Measurements from ENCODE around the gene HIP1. TPM values are rescaled to one million over a fixed set of nuclear protein-coding genes. Genes with fewer than 3 reads are reported as not detected.
"Not testable (repeated sequence)": the region's sequence is repeated elsewhere in the genome, so short reads cannot be mapped to it uniquely, and the experiment has no call there.

Gene HIP1
- total RNA-seq (10 to 100 TPM in 1 of 5 experiments, 1 to 10 TPM in 3, under 1 TPM in 1; 0.95 to 14.6 (median 2.1) TPM), polyA plus RNA-seq (under 1 TPM in 1 of 2 donors, not detected in 1; 0.78 TPM), total RNA-seq (4.6 reads per million, percentile 22 among the genes with 10 or more reads in this experiment)

DNA sequence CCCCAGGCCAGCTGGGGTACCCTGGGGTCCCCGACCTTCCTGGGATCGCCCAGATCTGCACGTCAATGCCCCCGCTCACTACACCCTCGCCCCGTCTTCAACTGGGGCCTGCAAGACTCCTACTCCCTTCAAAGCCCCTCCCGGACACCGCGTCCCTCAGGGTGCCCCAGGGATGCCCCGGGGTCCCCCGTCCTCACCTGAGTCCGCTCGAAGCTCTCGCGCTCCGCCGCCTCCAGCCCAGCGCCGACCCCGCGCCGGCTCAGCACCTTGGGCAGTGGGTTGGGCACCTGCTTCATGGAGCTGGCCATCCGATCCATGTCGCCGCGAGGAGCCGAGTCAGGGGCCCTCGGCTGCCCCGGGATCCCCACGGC is at the start of gene HIP1:
TSS of gene HIP1 (minus strand) at position 338 of the 371 bp plus-strand sequence. CDS start at position 317, 21 bp downstream.
- DNase-seq (no peak), ATAC-seq (no peak)
- peaks cover 0 to 4% (median 0%) of the 10 kb centered on the region in 3 experiments for H3K36me3 ChIP-seq (ENCODE audit: control insufficient read depth in 2 of 3, insufficient read depth in 3 of 3, low read length in 3 of 3)
- peaks cover 0 to 40% (median 5%) of the 10 kb centered on the region in 5 donors for H3K27me3 Mint-ChIP-seq
- POLR2A ChIA-PET, result interaction anchor here (0.5 to 0.6 kb wide), 2 partner anchors 13 to 1999 kb away, joined by 3 read pairs; no protein-coding TSS in a partner anchor
- H3K4me3 ChIP-seq (ENCODE audit: low read length), result peak within 1 kb of the TSS; percentile 93
- no peaks in the 10 kb centered on the region for H3K9me3 ChIP-seq (ENCODE audit: control insufficient read depth in 2 of 3, low read length in 3 of 3)
- H3K27ac ChIP-seq (ENCODE audit: low read depth, low read length), result peak within 1 kb of the TSS; percentile 80
- no peaks in the 10 kb centered on the region for H3K27me3 ChIP-seq (ENCODE audit: control insufficient read depth in 2 of 2, insufficient read depth in 2 of 2, low read length in 2 of 2)
- H3K36me3 Mint-ChIP-seq, result no peaks in the 10 kb centered on the region
- peak within 1 kb of the TSS; percentile 77 to 99 (median 94) for H3K27ac Mint-ChIP-seq
- intact Hi-C loops (cut with micrococcal nuclease), result loop anchor here (1.0 to 10.0 kb wide), 7 partner anchors 256 to 1656 kb away; partner anchors contain the start of genes EIF4H (in 1 of the 2), GTF2I (in 1 of the 2), GTF2IRD1 (in 1 of the 2) and LIMK1 (in 1 of the 2)
- peaks cover 4 to 15% of the 10 kb centered on the region in 2 donors for H3K4me1 ChIP-seq (ENCODE audit: control insufficient read depth in 2 of 2, insufficient read depth in 2 of 2, low read length in 2 of 2)
- H3K9me3 Mint-ChIP-seq, result no peaks in the 10 kb centered on the region
- H3K4me3 Mint-ChIP-seq, result peak within 1 kb of the TSS; percentile 82 to 100 (median 97)
- peaks cover 0 to 19% (median 14%) of the 10 kb centered on the region in 7 donors for H3K4me1 Mint-ChIP-seq
- CTCF ChIA-PET, result no interaction called here

DNA sequence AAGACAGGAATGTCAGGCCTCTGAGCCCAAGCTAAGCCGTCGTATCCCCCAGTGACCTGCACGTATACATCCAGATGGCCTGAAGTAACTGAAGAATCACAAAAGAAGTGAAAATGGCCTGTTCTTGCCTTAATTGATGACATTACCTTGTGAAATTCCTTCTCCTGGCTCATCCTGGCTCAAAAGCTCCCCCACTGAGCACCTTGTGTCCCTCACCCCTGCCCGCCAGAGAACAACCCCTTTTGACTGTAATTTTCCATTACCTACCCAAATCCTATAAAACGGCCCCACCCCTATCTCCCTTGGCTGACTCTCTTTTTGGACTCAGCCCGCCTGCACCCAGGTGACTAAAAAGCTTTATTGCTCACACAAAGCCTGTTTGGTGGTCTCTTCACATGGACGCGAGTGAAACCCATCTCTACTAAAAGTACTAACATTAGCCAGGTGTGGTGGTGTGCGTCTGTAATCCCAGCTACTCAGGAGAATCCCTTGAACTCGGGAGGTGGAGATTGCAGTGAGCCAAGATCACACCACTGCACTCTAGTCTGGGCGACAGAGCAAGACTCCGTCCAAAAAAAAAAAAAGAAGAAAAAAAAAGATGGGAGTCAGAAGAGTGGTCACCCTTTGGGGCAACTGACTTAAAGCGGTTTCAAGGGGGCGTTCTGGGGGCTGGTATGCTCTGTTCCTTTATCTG is 49.6 kb upstream of the HIP1 start:
- CTCF ChIA-PET; H3K36me3 ChIP-seq (ENCODE audit: control insufficient read depth in 2 of 3, insufficient read depth in 3 of 3, low read length in 3 of 3); ATAC-seq; H3K4me1 ChIP-seq (ENCODE audit: control insufficient read depth in 2 of 2, insufficient read depth in 2 of 2, low read length in 2 of 2); H3K9me3 Mint-ChIP-seq; H3K36me3 Mint-ChIP-seq; H3K4me1 Mint-ChIP-seq; H3K4me3 ChIP-seq (ENCODE audit: low read length); H3K27me3 ChIP-seq (ENCODE audit: control insufficient read depth in 2 of 2, insufficient read depth in 2 of 2, low read length in 2 of 2); H3K27me3 Mint-ChIP-seq; H3K27ac ChIP-seq (ENCODE audit: low read depth, low read length); POLR2A ChIA-PET; H3K9me3 ChIP-seq (ENCODE audit: control insufficient read depth in 2 of 3, low read length in 3 of 3); intact Hi-C loops (cut with micrococcal nuclease); H3K27ac Mint-ChIP-seq; H3K4me3 Mint-ChIP-seq; DNase-seq: not testable (repeated sequence)

DNA sequence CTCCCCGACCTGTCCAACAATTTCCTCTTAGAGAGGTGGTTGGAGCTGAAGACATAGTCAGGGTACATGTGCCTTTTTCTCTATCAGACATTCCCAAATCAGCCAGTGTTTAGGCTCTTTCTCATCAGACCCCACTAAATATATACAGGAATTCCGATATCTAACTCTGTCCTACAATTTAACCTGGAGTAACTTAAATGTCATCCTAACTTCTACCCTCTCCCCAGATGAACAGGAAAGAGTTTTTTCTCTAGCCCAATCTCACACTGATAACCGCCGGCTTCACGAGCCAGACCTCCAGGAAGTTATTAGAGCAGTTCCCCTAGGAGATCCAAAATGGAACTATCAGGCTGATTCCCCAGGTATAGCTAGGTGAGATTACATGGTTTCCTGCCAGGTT is 44.3 kb upstream of the HIP1 start:
- POLR2A ChIA-PET; H3K4me3 ChIP-seq (ENCODE audit: low read length); H3K36me3 ChIP-seq (ENCODE audit: control insufficient read depth in 2 of 3, insufficient read depth in 3 of 3, low read length in 3 of 3); ATAC-seq; H3K4me3 Mint-ChIP-seq; H3K9me3 ChIP-seq (ENCODE audit: control insufficient read depth in 2 of 3, low read length in 3 of 3); H3K27me3 ChIP-seq (ENCODE audit: control insufficient read depth in 2 of 2, insufficient read depth in 2 of 2, low read length in 2 of 2); H3K9me3 Mint-ChIP-seq; CTCF ChIA-PET; H3K36me3 Mint-ChIP-seq; H3K27ac ChIP-seq (ENCODE audit: low read depth, low read length); H3K4me1 ChIP-seq (ENCODE audit: control insufficient read depth in 2 of 2, insufficient read depth in 2 of 2, low read length in 2 of 2); intact Hi-C loops (cut with micrococcal nuclease); H3K4me1 Mint-ChIP-seq; DNase-seq; H3K27ac Mint-ChIP-seq: not testable (repeated sequence)
- H3K27me3 Mint-ChIP-seq, result peaks cover 0 to 21% (median 0%) of the 10 kb centered on the region in 5 donors

DNA sequence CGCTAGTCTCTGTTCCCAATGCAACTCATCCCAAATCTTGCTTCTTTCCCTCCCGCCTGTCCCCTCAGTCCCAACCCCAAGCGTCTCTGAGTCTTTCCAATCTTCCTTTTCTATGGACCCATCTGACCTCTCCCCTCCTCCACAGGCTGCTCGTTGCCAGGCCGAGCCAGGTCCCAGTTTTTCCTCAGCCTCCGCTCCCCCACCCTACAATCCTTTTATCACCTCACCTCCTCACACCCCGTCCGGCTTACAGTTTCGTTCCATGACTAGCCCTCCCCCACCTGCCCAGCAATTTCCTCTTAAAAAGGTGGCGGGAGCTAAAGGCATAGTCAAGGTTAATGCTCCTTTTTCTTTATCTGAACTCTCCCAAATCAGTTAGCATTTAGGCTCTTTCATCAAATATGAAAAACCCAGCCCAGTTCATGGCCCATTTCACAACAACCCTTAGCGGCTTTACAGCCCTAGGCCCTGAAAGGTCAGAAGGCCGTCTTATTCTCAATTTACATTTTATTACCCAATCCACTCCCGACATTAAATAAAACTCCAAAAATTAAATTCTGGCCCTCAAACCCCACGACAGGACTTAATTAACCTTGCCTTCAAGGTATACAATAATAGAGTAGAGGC is 42.0 kb upstream of the HIP1 start:
- peaks cover 5 to 13% of the 10 kb centered on the region in 2 donors for H3K4me1 ChIP-seq (ENCODE audit: control insufficient read depth in 2 of 2, insufficient read depth in 2 of 2, low read length in 2 of 2)
- H3K4me1 Mint-ChIP-seq; H3K27ac ChIP-seq (ENCODE audit: low read depth, low read length); H3K27me3 ChIP-seq (ENCODE audit: control insufficient read depth in 2 of 2, insufficient read depth in 2 of 2, low read length in 2 of 2); ATAC-seq; POLR2A ChIA-PET; CTCF ChIA-PET; intact Hi-C loops (cut with micrococcal nuclease); H3K36me3 ChIP-seq (ENCODE audit: control insufficient read depth in 2 of 3, insufficient read depth in 3 of 3, low read length in 3 of 3); DNase-seq; H3K9me3 Mint-ChIP-seq; H3K4me3 ChIP-seq (ENCODE audit: low read length); H3K4me3 Mint-ChIP-seq; H3K27ac Mint-ChIP-seq; H3K9me3 ChIP-seq (ENCODE audit: control insufficient read depth in 2 of 3, low read length in 3 of 3); H3K36me3 Mint-ChIP-seq: not testable (repeated sequence)
- peaks cover 0 to 21% (median 0%) of the 10 kb centered on the region in 5 donors for H3K27me3 Mint-ChIP-seq

DNA sequence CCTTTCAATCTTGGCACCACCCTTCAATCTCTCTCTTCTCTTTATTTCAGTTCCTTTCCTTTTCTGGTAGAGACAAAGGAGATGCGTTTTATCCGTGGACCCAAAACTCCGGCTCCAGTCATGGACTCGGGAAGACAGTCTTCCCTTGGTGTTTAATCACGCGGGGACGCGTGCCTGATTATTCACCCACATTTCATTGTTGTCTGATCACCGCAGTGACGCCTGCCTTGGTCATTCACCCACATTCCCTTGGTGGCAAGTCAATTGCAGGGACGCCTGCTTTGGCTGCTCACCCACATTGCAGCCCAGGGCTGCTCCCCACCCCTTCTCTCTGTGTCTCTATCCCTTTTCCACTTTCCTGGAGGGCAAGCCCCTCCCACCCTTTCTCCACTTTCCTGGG is 40.8 kb upstream of the HIP1 start:
- CTCF ChIA-PET; H3K9me3 ChIP-seq (ENCODE audit: control insufficient read depth in 2 of 3, low read length in 3 of 3); H3K36me3 Mint-ChIP-seq; H3K4me3 ChIP-seq (ENCODE audit: low read length); H3K27ac Mint-ChIP-seq; ATAC-seq; POLR2A ChIA-PET; H3K27me3 ChIP-seq (ENCODE audit: control insufficient read depth in 2 of 2, insufficient read depth in 2 of 2, low read length in 2 of 2); H3K27ac ChIP-seq (ENCODE audit: low read depth, low read length); H3K9me3 Mint-ChIP-seq; DNase-seq; intact Hi-C loops (cut with micrococcal nuclease); H3K36me3 ChIP-seq (ENCODE audit: control insufficient read depth in 2 of 3, insufficient read depth in 3 of 3, low read length in 3 of 3); H3K4me3 Mint-ChIP-seq: not testable (repeated sequence)
- H3K4me1 ChIP-seq (ENCODE audit: control insufficient read depth in 2 of 2, insufficient read depth in 2 of 2, low read length in 2 of 2), result peaks cover 5 to 16% of the 10 kb centered on the region in 2 donors
- H3K4me1 Mint-ChIP-seq, result peaks cover 0 to 15% (median 7%) of the 10 kb centered on the region in 7 donors
- peaks cover 0 to 21% (median 0%) of the 10 kb centered on the region in 5 donors for H3K27me3 Mint-ChIP-seq

DNA sequence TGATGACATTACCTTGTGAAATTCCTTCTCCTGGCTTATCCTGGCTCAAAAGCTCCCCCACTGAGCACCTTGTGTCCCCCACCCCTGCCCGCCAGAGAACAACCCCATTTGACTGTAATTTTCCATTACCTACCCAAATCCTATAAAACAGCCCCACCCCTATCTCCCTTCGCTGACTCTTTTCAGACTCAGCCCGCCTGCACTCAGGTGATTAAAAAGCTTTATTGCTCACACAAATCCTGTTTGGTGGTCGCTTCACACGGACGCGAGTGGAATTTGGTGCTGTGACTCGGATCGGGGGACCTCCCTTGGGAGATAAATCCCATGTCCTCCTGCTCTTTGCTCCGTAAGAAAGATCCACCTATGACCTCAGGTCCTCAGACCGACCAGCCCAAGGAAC is 40.3 kb upstream of the HIP1 start:
- H3K4me3 ChIP-seq (ENCODE audit: low read length); H3K36me3 Mint-ChIP-seq; DNase-seq; intact Hi-C loops (cut with micrococcal nuclease); H3K9me3 ChIP-seq (ENCODE audit: control insufficient read depth in 2 of 3, low read length in 3 of 3); H3K4me3 Mint-ChIP-seq; H3K27me3 ChIP-seq (ENCODE audit: control insufficient read depth in 2 of 2, insufficient read depth in 2 of 2, low read length in 2 of 2); H3K27ac ChIP-seq (ENCODE audit: low read depth, low read length); POLR2A ChIA-PET; ATAC-seq; H3K9me3 Mint-ChIP-seq; H3K27ac Mint-ChIP-seq; CTCF ChIA-PET; H3K36me3 ChIP-seq (ENCODE audit: control insufficient read depth in 2 of 3, insufficient read depth in 3 of 3, low read length in 3 of 3): not testable (repeated sequence)
- peaks cover 5 to 16% of the 10 kb centered on the region in 2 donors for H3K4me1 ChIP-seq (ENCODE audit: control insufficient read depth in 2 of 2, insufficient read depth in 2 of 2, low read length in 2 of 2)
- Mint-ChIP-seq H3K4me1 (peaks cover 0 to 15% (median 7%) of the 10 kb centered on the region in 7 donors), H3K27me3 (peaks cover 0 to 21% (median 0%) of the 10 kb centered on the region in 5 donors)

All from naive thymus-derived CD4-positive, alpha-beta T cell (primary cell).